T-helper 2 cell treated with Interferon-gamma antibody and Interleukin-4, amounts not matched to agents 5 μg/mL and 100 μg/mL, for 36 hours (primary cell): Measurements from ENCODE around the gene ITGA5.

Experiments used
- DNase-seq: peaks from one replicate; pipeline ENCODE4 v3.0.0; 2021; ENCODE audit warnings: low spot score
- H3K27ac Mint-ChIP-seq: one replicate; pipeline ENCODE4 v1.8.0; 2021; ENCODE audit warnings: mild to moderate bottlenecking, mixed read lengths
- H3K27me3 Mint-ChIP-seq: one replicate; pipeline ENCODE4 v1.8.0; 2021; ENCODE audit warnings: low read depth, mixed read lengths
- H3K36me3 Mint-ChIP-seq: one replicate; pipeline ENCODE4 v1.8.0; 2021; ENCODE audit warnings: low read depth, mixed read lengths
- H3K4me1 Mint-ChIP-seq: one replicate; pipeline ENCODE4 v1.8.0; 2021; ENCODE audit warnings: low read depth, mixed read lengths
- H3K4me3 Mint-ChIP-seq: one replicate; pipeline ENCODE4 v1.8.0; 2022; ENCODE audit warnings: mild to moderate bottlenecking, moderate library complexity, mixed read lengths
- H3K9me3 Mint-ChIP-seq: one replicate; pipeline ENCODE4 v1.8.0; 2021; ENCODE audit warnings: mixed read lengths

Gene ITGA5

GRCh38 chr12:54411391-54412241 is 7.5 kb downstream of the ITGA5 start:
- DNase-seq: peak; percentile 47
- Mint-ChIP-seq H3K27me3 (no peaks in the 10 kb centered on the region), H3K36me3 (peaks cover 42% of the 10 kb centered on the region), H3K4me1 (peaks cover 55% of the 10 kb centered on the region), H3K27ac (peak overlapping the region; percentile 74), H3K4me3 (peak overlapping the region; percentile 87), H3K9me3 (no peaks in the 10 kb centered on the region)

GRCh38 chr12:54409267-54409666 is 9.8 kb downstream of the ITGA5 start:
- Mint-ChIP-seq H3K4me3 (no peak overlapping the region), H3K4me1 (peaks cover 42% of the 10 kb centered on the region), H3K36me3 (peaks cover 61% of the 10 kb centered on the region), H3K27me3 (no peaks in the 10 kb centered on the region), H3K9me3 (no peaks in the 10 kb centered on the region), H3K27ac (no peak overlapping the region)
- no peak for DNase-seq

GRCh38 chr12:54407183-54407905 is 11.7 kb downstream of the ITGA5 start:
- Mint-ChIP-seq H3K27ac (peak overlapping the region; percentile 34), H3K27me3 (no peaks in the 10 kb centered on the region), H3K9me3 (no peaks in the 10 kb centered on the region), H3K36me3 (peaks cover 66% of the 10 kb centered on the region), H3K4me1 (peaks cover 25% of the 10 kb centered on the region), H3K4me3 (no peak overlapping the region)
- DNase-seq: no peak

- Mint-ChIP-seq H3K27me3 (no peaks in the 10 kb centered on the region), H3K4me3 (no peak overlapping the region), H3K27ac (no peak overlapping the region), H3K36me3 (peaks cover 71% of the 10 kb centered on the region), H3K4me1 (peaks cover 14% of the 10 kb centered on the region), H3K9me3 (no peaks in the 10 kb centered on the region)
- no peak for DNase-seq
Measured at GRCh38 chr12:54405573-54405972, 13.5 kb downstream of the ITGA5 start.

GRCh38 chr12:54405106-54405505 is 14.0 kb downstream of the ITGA5 start:
- peaks cover 75% of the 10 kb centered on the region for H3K36me3 Mint-ChIP-seq
- H3K4me1 Mint-ChIP-seq: peaks cover 14% of the 10 kb centered on the region
- no peaks in the 10 kb centered on the region for H3K9me3 Mint-ChIP-seq
- H3K27ac Mint-ChIP-seq: no peak overlapping the region
- no peaks in the 10 kb centered on the region for H3K27me3 Mint-ChIP-seq
- no peak for DNase-seq
- no peak overlapping the region for H3K4me3 Mint-ChIP-seq

GRCh38 chr12:54404061-54405004 is 14.7 kb downstream of the ITGA5 start:
- peaks cover 78% of the 10 kb centered on the region for H3K36me3 Mint-ChIP-seq
- no peak overlapping the region for H3K4me3 Mint-ChIP-seq
- H3K4me1 Mint-ChIP-seq: peaks cover 15% of the 10 kb centered on the region
- H3K27me3 Mint-ChIP-seq: no peaks in the 10 kb centered on the region
- H3K9me3 Mint-ChIP-seq: no peaks in the 10 kb centered on the region
- no peak for DNase-seq
- peak overlapping the region; percentile 27 for H3K27ac Mint-ChIP-seq

GRCh38 chr12:54401119-54401518 is 17.9 kb downstream of the ITGA5 start:
- H3K36me3 Mint-ChIP-seq: peaks cover 78% of the 10 kb centered on the region
- no peak for DNase-seq
- H3K9me3 Mint-ChIP-seq: no peaks in the 10 kb centered on the region
- H3K27me3 Mint-ChIP-seq: no peaks in the 10 kb centered on the region
- peak overlapping the region; percentile 13 for H3K27ac Mint-ChIP-seq
- H3K4me3 Mint-ChIP-seq: no peak overlapping the region
- H3K4me1 Mint-ChIP-seq: peaks cover 8% of the 10 kb centered on the region

- Mint-ChIP-seq H3K36me3 (peaks cover 78% of the 10 kb centered on the region), H3K4me3 (no peak overlapping the region), H3K27me3 (no peaks in the 10 kb centered on the region), H3K27ac (peak overlapping the region; percentile 64), H3K9me3 (no peaks in the 10 kb centered on the region), H3K4me1 (peaks cover 9% of the 10 kb centered on the region)
- peak; percentile 77 for DNase-seq
Measured at GRCh38 chr12:54398995-54399793, 19.9 kb downstream of the ITGA5 start.

GRCh38 chr12:54398218-54398617 is 20.8 kb downstream of the ITGA5 start:
- no peak for DNase-seq
- Mint-ChIP-seq H3K4me3 (no peak overlapping the region), H3K36me3 (peaks cover 74% of the 10 kb centered on the region), H3K27ac (no peak overlapping the region), H3K9me3 (no peaks in the 10 kb centered on the region), H3K27me3 (no peaks in the 10 kb centered on the region), H3K4me1 (peaks cover 16% of the 10 kb centered on the region)

- Mint-ChIP-seq H3K9me3 (no peaks in the 10 kb centered on the region), H3K36me3 (peaks cover 73% of the 10 kb centered on the region), H3K4me1 (peaks cover 16% of the 10 kb centered on the region), H3K4me3 (no peak overlapping the region), H3K27ac (no peak overlapping the region), H3K27me3 (no peaks in the 10 kb centered on the region)
- no peak for DNase-seq
Measured at GRCh38 chr12:54397157-54397556, 21.9 kb downstream of the ITGA5 start.

GRCh38 chr12:54395545-54395944 is 23.5 kb downstream of the ITGA5 start:
- Mint-ChIP-seq H3K9me3 (no peaks in the 10 kb centered on the region), H3K27me3 (no peaks in the 10 kb centered on the region), H3K4me3 (no peak overlapping the region), H3K36me3 (peaks cover 67% of the 10 kb centered on the region), H3K4me1 (peaks cover 22% of the 10 kb centered on the region), H3K27ac (no peak overlapping the region)
- no peak for DNase-seq

- no peak overlapping the region for H3K4me3 Mint-ChIP-seq
- H3K4me1 Mint-ChIP-seq: peaks cover 22% of the 10 kb centered on the region
- H3K27ac Mint-ChIP-seq: no peak overlapping the region
- peaks cover 62% of the 10 kb centered on the region for H3K36me3 Mint-ChIP-seq
- DNase-seq: no peak
- H3K9me3 Mint-ChIP-seq: no peaks in the 10 kb centered on the region
- H3K27me3 Mint-ChIP-seq: no peaks in the 10 kb centered on the region
Measured at GRCh38 chr12:54394986-54395385, 24.1 kb downstream of the ITGA5 start.

GRCh38 chr12:54394281-54394719 is 24.8 kb downstream of the ITGA5 start:
- DNase-seq: no peak

More at GRCh38 chr12:54394281-54394719, 24.8 kb downstream of the ITGA5 start:
- peaks cover 58% of the 10 kb centered on the region for H3K36me3 Mint-ChIP-seq
- no peaks in the 10 kb centered on the region for H3K27me3 Mint-ChIP-seq
- H3K9me3 Mint-ChIP-seq: no peaks in the 10 kb centered on the region
- no peak overlapping the region for H3K4me3 Mint-ChIP-seq
- no peak overlapping the region for H3K27ac Mint-ChIP-seq
- peaks cover 21% of the 10 kb centered on the region for H3K4me1 Mint-ChIP-seq
